PC-9 (cell line): Measurements from ENCODE around the gene CDC27. TPM values are rescaled to one million over a fixed set of nuclear protein-coding genes. Genes with fewer than 3 reads are reported as not detected.
A peak's percentile ranks its signal among the peaks of the same experiment; 100 is the strongest.

Source experiments
- Bru-seq: library from RNA; stranded (reverse); fragments of 400-500 nt; gene quantifications from one replicate; lab custom pipeline; 2021; lab: Mats Ljungman, UMichigan
- BruChase-seq, 2 experiments: library from RNA; stranded (reverse); fragments of 400-500 nt; gene quantifications; one replicate each; lab custom pipeline; 2021; lab: Mats Ljungman, UMichigan
- BruUV-seq: library from RNA; stranded (reverse); fragments of 400-500 nt; replicated peaks from 2 replicates; lab custom pipeline; 2021; lab: Mats Ljungman, UMichigan
- CTCF ChIA-PET: fragments of 300-600 bp; sonication (Branson Sonifier 250); formaldehyde crosslinking; loops from one replicate; lab custom pipeline; 2022; ENCODE audit warnings: antibody characterized with exemption; lab: Charles Lee
- POLR2A ChIA-PET: fragments of 300-600 bp; sonication (Branson Sonifier 250); formaldehyde crosslinking; loops from one replicate; lab custom pipeline; 2022; ENCODE audit warnings: antibody characterized with exemption; ENCODE audit not compliant: unreplicated experiment; lab: Charles Lee
- DNase-seq, 2 experiments: peaks; one replicate each; pipeline versions ENCODE4 v3.0.0 to v3.0.0-alpha.2; 2015 to 2022; ENCODE audit warnings: mixed read lengths in 1 of 2
- H2AFZ ChIP-seq: fragments of 200-600 bp; sonication (generic); 2 replicates; pipeline ENCODE4 v1.8.1; 2017; ENCODE audit warnings: antibody characterized with exemption
- H3F3A ChIP-seq: fragments of 200-600 bp; sonication (generic); 2 replicates; pipeline ENCODE4 v1.8.1; 2017; ENCODE audit warnings: antibody characterized with exemption, mild to moderate bottlenecking, low read depth; ENCODE audit not compliant: insufficient read depth
- H3K27ac ChIP-seq: fragments of 200-600 bp; sonication (generic); 2 replicates; pipeline ENCODE4 v1.6.1; 2016; ENCODE audit warnings: mixed run types
- H3K27me3 ChIP-seq: fragments of 200-600 bp; sonication (generic); 2 replicates; pipeline ENCODE4 v1.6.1; 2016; ENCODE audit warnings: low read depth, mixed run types; ENCODE audit not compliant: insufficient read depth
- H3K36me3 ChIP-seq: fragments of 200-600 bp; sonication (generic); 2 replicates; pipeline ENCODE4 v1.6.1; 2016; ENCODE audit warnings: low read depth, mixed run types
- H3K4me1 ChIP-seq: fragments of 200-600 bp; sonication (generic); replicated peaks from 2 replicates; pipeline ENCODE4 v1.6.1; 2016; ENCODE audit warnings: mixed run types; ENCODE audit not compliant: insufficient read depth
- H3K4me2 ChIP-seq: fragments of 200-600 bp; sonication (generic); 2 replicates; pipeline ENCODE4 v1.6.1; 2017; ENCODE audit warnings: mixed run types
- H3K4me3 ChIP-seq: fragments of 200-600 bp; sonication (generic); 2 replicates; pipeline ENCODE4 v1.6.1; 2016; ENCODE audit warnings: mixed run types
- H3K79me2 ChIP-seq: fragments of 200-600 bp; sonication (generic); 2 replicates; pipeline ENCODE4 v1.6.1; 2017; ENCODE audit warnings: low read depth, mixed run types
- H3K9me2 ChIP-seq: fragments of 200-600 bp; sonication (generic); 2 replicates; pipeline ENCODE4 v1.8.1; 2017; ENCODE audit warnings: mild to moderate bottlenecking; ENCODE audit not compliant: insufficient read depth
- H3K9me3 ChIP-seq: fragments of 200-600 bp; sonication (generic); 2 replicates; pipeline ENCODE4 v1.8.1; 2016; ENCODE audit warnings: low read depth; ENCODE audit not compliant: insufficient read depth
- H4K20me1 ChIP-seq: fragments of 200-600 bp; sonication (generic); 2 replicates; pipeline ENCODE4 v1.8.1; 2017; ENCODE audit not compliant: insufficient read depth
- CTCF ChIP-seq: fragments of 200-600 bp; sonication (generic); conservative IDR thresholded peaks from 2 replicates; pipeline ENCODE4 v1.6.1; 2017; ENCODE audit warnings: mixed run types, antibody characterized with exemption, mild to moderate bottlenecking, moderate library complexity
- EZH2 ChIP-seq: fragments of 200-600 bp; sonication (generic); IDR thresholded peaks from 2 replicates; pipeline ENCODE4 v1.8.0; 2017; ENCODE audit warnings: antibody characterized with exemption, low read depth
- intact Hi-C: fragments of 100-400 bp; cut with micrococcal nuclease; formaldehyde crosslinking; loops from one replicate; pipeline ENCODE4 v1.10.0; 2022; ENCODE audit not compliant: unreplicated experiment
- long read RNA-seq: library from polyadenylated mRNA; stranded (forward); transcript quantifications from one replicate; pipeline ENCODE4 v2.0.0, GENCODE V29; 2022
- total RNA-seq: library from RNA; stranded (reverse); gene quantifications from 2 replicates; pipeline ENCODE4 v1.2.3, GENCODE V29; 2021

Gene CDC27
- total RNA-seq (58.9 and 94.3 TPM in 2 replicates), Bru-seq, nascent RNA (percentile 90 among the genes with signal in this experiment), BruChase-seq, experiment 1, labeled RNA remaining after a 2-hour chase (percentile 91 among the genes with signal in this experiment), BruChase-seq, experiment 2, labeled RNA remaining after a 6-hour chase (percentile 86 among the genes with signal in this experiment)
- long read RNA-seq, full-length matches to known transcripts: 11 of 35 reads
- long read RNA-seq, partial matches to known transcripts: 3 of 35 reads
- long read RNA-seq, other reads (novel, unspliced or antisense): 21 of 35 reads

GRCh38 chr17:47188876-47189731 is at the start of gene CDC27:
CDC27 (minus strand) TSS chr17:47189295; CDS start chr17:47189172, 123 bp downstream.
- peak within 1 kb of the TSS; percentile 83 for H2AFZ ChIP-seq
- ChIA-PET POLR2A (interaction anchor here (0.6 to 0.7 kb wide), 3 partner anchors 15 to 1756 kb away, joined by 3 to 14 read pairs (median 3); partner anchors contain the start of gene SNF8), CTCF (interaction anchor here (0.6 kb wide), 1 partner anchor 769 kb away, joined by 3 read pairs; the partner anchor contains the start of gene PRR15L)
- no peak for TF ChIP-seq CTCF
- no peak for TF ChIP-seq EZH2
- peak within 1 kb of the TSS; percentile 96 for H3K4me2 ChIP-seq
- BruUV-seq: no TSS peak
- H3K36me3 ChIP-seq: peaks cover 13% of the 10 kb centered on the region; the same call in 1 of the 2 replicates
- H3K4me1 ChIP-seq: peaks cover 32% of the 10 kb centered on the region
- H3K9me2 ChIP-seq: no peaks in the 10 kb centered on the region
- H3K79me2 ChIP-seq: peaks cover 50% of the 10 kb centered on the region
- H3K27ac ChIP-seq: peak within 1 kb of the TSS; percentile 85
- peaks cover 19% of the 10 kb centered on the region for H4K20me1 ChIP-seq
- H3K9me3 ChIP-seq: no peaks in the 10 kb centered on the region
- intact Hi-C loops: no loop called here
- peak; percentile 97 to 98 for DNase-seq
- H3K4me3 ChIP-seq: peak within 1 kb of the TSS; percentile 87
- peaks cover 21% of the 10 kb centered on the region for H3F3A ChIP-seq
- H3K27me3 ChIP-seq: no peaks in the 10 kb centered on the region

- H4K20me1 ChIP-seq: no peaks in the 10 kb centered on the region
- intact Hi-C loops: no loop called here
- H3K4me1 ChIP-seq: peaks cover 29% of the 10 kb centered on the region
- H3K4me3 ChIP-seq: no peak overlapping the region
- H3K79me2 ChIP-seq: no peaks in the 10 kb centered on the region
- no peaks in the 10 kb centered on the region for H3K9me3 ChIP-seq
- TF ChIP-seq EZH2 (no peak), CTCF (no peak)
- no peak for DNase-seq
- H3K36me3 ChIP-seq: no peaks in the 10 kb centered on the region
- POLR2A ChIA-PET: no interaction called here
- H2AFZ ChIP-seq: no peak overlapping the region
- no peak overlapping the region for H3K27ac ChIP-seq
- no TSS peak for BruUV-seq
- H3F3A ChIP-seq: peaks cover 29% of the 10 kb centered on the region
- H3K9me2 ChIP-seq: no peaks in the 10 kb centered on the region
- no peaks in the 10 kb centered on the region for H3K27me3 ChIP-seq
- CTCF ChIA-PET: no interaction called here
- no peak overlapping the region for H3K4me2 ChIP-seq
These were observed 49.4 kb upstream of the CDC27 start for GRCh38 chr17:47238321-47239010.

GRCh38 chr17:47237841-47238240 is 48.7 kb upstream of the CDC27 start:
- no peak overlapping the region for H2AFZ ChIP-seq
- H3K9me2 ChIP-seq: no peaks in the 10 kb centered on the region
- no peak overlapping the region for H3K4me3 ChIP-seq
- CTCF ChIA-PET: no interaction called here
- POLR2A ChIA-PET: no interaction called here
- no peak for DNase-seq
- peaks cover 29% of the 10 kb centered on the region for H3K4me1 ChIP-seq
- H4K20me1 ChIP-seq: no peaks in the 10 kb centered on the region
- H3K9me3 ChIP-seq: no peaks in the 10 kb centered on the region
- H3K4me2 ChIP-seq: no peak overlapping the region
- no peaks in the 10 kb centered on the region for H3K79me2 ChIP-seq
- no TSS peak for BruUV-seq
- TF ChIP-seq CTCF (no peak), EZH2 (no peak)
- intact Hi-C loops: no loop called here
- no peaks in the 10 kb centered on the region for H3K36me3 ChIP-seq
- peaks cover 29% of the 10 kb centered on the region for H3F3A ChIP-seq
- no peak overlapping the region for H3K27ac ChIP-seq
- H3K27me3 ChIP-seq: no peaks in the 10 kb centered on the region
